Colonic mucosa (tissue), 4 donors: Measurements from ENCODE around the gene ABITRAM. TPM values are rescaled to one million over a fixed set of nuclear protein-coding genes. Genes with fewer than 3 reads are reported as not detected.
"Not testable (repeated sequence)": the region's sequence is repeated elsewhere in the genome, so short reads cannot be mapped to it uniquely, and the experiment has no call there.

Experiments used
- DNase-seq: peaks from one replicate; pipeline ENCODE4 v3.0.0-alpha.2; 2020
- H3K27ac ChIP-seq: fragments of 200-600 bp; one replicate; pipeline ENCODE4 v1.8.0; 2021
- H3K27me3 ChIP-seq: fragments of 200-600 bp; one replicate; pipeline ENCODE4 v1.8.0; 2021
- H3K36me3 ChIP-seq: fragments of 200-600 bp; one replicate; pipeline ENCODE4 v1.8.0; 2021
- H3K4me1 ChIP-seq: fragments of 200-600 bp; one replicate; pipeline ENCODE4 v1.8.0; 2021; ENCODE audit warnings: mild to moderate bottlenecking
- H3K4me3 ChIP-seq: fragments of 200-600 bp; one replicate; pipeline ENCODE4 v1.8.0; 2021
- H3K9ac ChIP-seq, 2 donors: one replicate each; pipeline ENCODE4 v1.7.0; 2013; ENCODE audit warnings: control low read depth in 2 of 2, low read depth in 2 of 2, low read length in 2 of 2
- H3K9me3 ChIP-seq: fragments of 200-600 bp; one replicate; pipeline ENCODE4 v1.8.0; 2021
- intact Hi-C: fragments of 100-400 bp; cut with DNase I; formaldehyde crosslinking; loops from one replicate; pipeline ENCODE4 v1.14.1; 2022
- total RNA-seq, 2 donors: library from RNA; stranded (reverse); fragmentation: NEBNext Ultra II Directional in 1 of 2; extraction: Animal tissue kit (Norgen Biotek cat#: 25700) in 1 of 2; gene quantifications; one replicate each; pipeline ENCODE4 v1.2.1, GENCODE V29; 2021
- TF ChIP-seq, protein P1 (sequence below): fragments of 200-600 bp; IDR thresholded peaks from one replicate; pipeline ENCODE4 v1.8.0; 2022; ENCODE audit warnings: antibody characterized with exemption, mild to moderate bottlenecking
- donor health status: healthy.
- donor health status: DM: no; HTN: no; CAD: no.
- donor health status: DM: no; HTN: no; CAD: no.

Gene ABITRAM
- total RNA-seq, 2 donors from 2014 or later, result 15.3 to 15.7 TPM

DNA sequence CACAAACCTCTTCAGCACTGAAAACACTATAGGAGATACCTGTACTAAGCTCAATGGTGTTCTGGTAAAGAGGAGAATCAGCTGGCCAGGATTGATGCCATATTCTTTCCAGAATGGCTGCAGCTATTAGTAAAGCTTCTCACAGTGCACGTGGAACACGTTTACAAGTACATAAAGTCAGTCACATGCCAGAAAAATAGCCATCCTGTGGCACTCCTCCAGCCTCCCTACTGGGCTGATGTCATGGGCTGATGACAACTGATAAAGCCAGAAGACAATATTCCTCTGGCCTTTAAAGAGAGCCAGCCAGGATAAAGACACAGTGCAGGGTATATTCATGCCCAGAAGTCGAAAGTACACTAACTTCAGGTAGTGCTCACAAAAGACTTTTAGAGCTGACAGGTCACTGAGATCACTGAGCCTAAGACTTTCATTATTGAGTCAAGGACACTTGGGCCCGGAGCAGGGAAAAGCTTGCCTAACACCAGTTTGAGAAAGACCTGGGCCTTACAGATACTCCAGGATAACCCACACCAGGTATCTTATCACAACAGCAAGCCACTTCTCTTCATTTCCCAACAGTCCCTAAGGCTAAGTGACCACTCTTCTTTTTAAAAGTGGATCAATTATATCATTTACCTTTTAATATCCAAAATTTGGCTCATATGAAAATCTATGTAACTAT is 29.4 kb downstream of the ABITRAM start:
- TF ChIP-seq, protein P1, sequence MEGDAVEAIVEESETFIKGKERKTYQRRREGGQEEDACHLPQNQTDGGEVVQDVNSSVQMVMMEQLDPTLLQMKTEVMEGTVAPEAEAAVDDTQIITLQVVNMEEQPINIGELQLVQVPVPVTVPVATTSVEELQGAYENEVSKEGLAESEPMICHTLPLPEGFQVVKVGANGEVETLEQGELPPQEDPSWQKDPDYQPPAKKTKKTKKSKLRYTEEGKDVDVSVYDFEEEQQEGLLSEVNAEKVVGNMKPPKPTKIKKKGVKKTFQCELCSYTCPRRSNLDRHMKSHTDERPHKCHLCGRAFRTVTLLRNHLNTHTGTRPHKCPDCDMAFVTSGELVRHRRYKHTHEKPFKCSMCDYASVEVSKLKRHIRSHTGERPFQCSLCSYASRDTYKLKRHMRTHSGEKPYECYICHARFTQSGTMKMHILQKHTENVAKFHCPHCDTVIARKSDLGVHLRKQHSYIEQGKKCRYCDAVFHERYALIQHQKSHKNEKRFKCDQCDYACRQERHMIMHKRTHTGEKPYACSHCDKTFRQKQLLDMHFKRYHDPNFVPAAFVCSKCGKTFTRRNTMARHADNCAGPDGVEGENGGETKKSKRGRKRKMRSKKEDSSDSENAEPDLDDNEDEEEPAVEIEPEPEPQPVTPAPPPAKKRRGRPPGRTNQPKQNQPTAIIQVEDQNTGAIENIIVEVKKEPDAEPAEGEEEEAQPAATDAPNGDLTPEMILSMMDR, result no peak
- no peaks in the 10 kb centered on the region for H3K36me3 ChIP-seq
- H3K9me3 ChIP-seq, result no peaks in the 10 kb centered on the region
- no peak overlapping the region for H3K27ac ChIP-seq
- DNase-seq, result no peak
- H3K4me1 ChIP-seq, result no peaks in the 10 kb centered on the region
- H3K27me3 ChIP-seq, result no peaks in the 10 kb centered on the region
- intact Hi-C loops, result no loop called here
- H3K4me3 ChIP-seq, result no peak overlapping the region
- no peak overlapping the region for H3K9ac ChIP-seq

DNA sequence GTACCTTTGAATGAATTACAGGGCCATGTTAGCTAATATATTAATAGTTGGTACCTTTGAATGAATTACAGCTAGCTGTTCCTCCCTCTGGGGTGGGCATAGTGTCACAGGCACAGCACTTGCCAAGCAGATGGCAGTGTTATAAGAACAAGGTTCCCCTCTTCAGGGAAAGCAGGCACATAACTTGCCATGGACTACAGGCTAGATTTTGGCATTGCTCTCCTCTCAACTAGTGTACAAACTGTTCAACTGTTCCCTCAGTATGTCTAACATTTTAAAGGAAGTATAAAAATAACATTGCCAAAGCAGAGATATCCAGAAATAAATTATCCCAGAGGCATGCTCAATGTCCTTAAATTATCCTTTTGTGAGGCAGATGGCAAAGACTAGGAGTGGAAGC is 33.7 kb downstream of the ABITRAM start:
- H3K27ac ChIP-seq, result no peak overlapping the region
- TF ChIP-seq, protein P1, result no peak
- H3K36me3 ChIP-seq, result no peaks in the 10 kb centered on the region
- no peaks in the 10 kb centered on the region for H3K4me1 ChIP-seq
- H3K27me3 ChIP-seq, result no peaks in the 10 kb centered on the region
- no peak overlapping the region for H3K4me3 ChIP-seq
- no peak overlapping the region for H3K9ac ChIP-seq
- DNase-seq, result no peak
- no peaks in the 10 kb centered on the region for H3K9me3 ChIP-seq
- intact Hi-C loops, result no loop called here

DNA sequence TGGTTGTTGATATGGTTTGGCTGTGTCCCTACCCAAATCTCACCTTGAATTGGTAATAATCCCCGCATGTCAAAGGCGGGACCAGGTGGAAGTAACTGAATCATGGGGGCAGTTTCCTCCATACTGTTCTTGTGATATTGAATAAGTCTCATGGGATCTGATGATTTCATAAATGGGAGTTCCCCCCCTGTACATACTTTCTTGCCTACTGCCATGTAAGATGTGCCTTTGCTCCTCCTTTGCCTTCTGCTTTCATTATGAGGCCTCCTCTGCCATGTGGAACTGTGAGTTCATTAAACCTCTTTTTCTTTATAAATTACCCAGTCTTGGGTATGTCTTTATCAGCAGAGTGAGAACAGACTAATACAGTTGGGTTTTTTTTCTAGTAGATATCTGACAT is 37.2 kb downstream of the ABITRAM start:
- H3K9me3 ChIP-seq, H3K27ac ChIP-seq, H3K4me3 ChIP-seq, H3K9ac ChIP-seq, H3K36me3 ChIP-seq, H3K27me3 ChIP-seq, intact Hi-C loops, H3K4me1 ChIP-seq, DNase-seq: not testable (repeated sequence)

DNA sequence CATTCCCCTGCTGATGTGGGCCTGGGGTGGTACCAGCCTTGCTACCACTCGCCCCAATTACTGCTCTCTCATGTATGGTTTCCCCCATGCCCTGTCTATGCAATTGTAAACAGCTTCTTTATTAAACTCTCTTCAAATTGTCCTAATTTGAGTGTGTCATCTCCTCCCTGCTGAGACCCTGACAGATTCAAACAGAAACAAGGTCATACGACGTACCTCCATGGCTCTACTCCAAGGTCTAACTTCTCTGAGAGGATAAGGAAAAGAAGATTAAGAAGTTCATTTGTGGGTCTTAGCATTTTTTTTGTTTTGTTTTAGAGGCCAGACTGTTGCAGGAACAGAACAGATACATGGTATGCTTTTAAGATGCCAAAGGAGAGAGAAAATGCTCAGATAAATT is 38.0 kb downstream of the ABITRAM start:
- Histone ChIP-seq H3K9ac (no peak overlapping the region), H3K27me3 (no peaks in the 10 kb centered on the region), H3K4me3 (no peak overlapping the region), H3K4me1 (no peaks in the 10 kb centered on the region), H3K9me3 (no peaks in the 10 kb centered on the region), H3K36me3 (no peaks in the 10 kb centered on the region), H3K27ac (no peak overlapping the region)
- no peak for DNase-seq
- TF ChIP-seq, protein P1, result no peak
- intact Hi-C loops, result no loop called here

DNA sequence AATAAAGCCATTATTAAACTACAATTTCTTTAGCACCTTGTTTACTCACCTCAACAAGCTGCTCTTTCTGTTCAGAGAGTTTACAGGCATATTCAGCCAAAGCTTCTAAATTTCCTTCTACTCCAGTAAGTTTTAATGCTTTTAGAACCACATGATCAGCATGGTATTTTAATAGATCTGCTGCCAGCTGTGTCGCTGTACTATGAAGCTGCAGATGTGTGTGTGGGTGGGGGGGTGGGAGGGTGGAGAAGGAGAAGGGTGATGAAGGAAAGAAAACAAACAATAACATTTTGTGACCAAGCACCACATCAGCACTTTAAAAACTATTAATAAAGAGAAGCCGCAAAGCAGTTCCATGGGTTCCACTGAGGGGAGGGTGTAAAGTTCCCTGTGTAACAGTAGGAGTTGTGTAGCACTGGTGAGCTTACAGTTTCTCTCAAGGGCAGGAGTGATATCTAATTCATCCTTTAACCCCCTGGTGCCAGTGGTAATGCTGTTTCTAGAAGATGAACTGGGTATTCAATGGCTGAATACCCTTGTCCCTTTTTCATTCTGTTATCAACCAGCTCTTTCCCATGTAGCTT is 38.5 kb downstream of the ABITRAM start:
- Histone ChIP-seq H3K9me3 (no peaks in the 10 kb centered on the region), H3K27ac (no peak overlapping the region), H3K36me3 (no peaks in the 10 kb centered on the region), H3K4me1 (no peaks in the 10 kb centered on the region), H3K27me3 (no peaks in the 10 kb centered on the region), H3K4me3 (no peak overlapping the region), H3K9ac (no peak overlapping the region)
- DNase-seq, result no peak
- intact Hi-C loops, result no loop called here
- TF ChIP-seq, protein P1, result no peak

DNA sequence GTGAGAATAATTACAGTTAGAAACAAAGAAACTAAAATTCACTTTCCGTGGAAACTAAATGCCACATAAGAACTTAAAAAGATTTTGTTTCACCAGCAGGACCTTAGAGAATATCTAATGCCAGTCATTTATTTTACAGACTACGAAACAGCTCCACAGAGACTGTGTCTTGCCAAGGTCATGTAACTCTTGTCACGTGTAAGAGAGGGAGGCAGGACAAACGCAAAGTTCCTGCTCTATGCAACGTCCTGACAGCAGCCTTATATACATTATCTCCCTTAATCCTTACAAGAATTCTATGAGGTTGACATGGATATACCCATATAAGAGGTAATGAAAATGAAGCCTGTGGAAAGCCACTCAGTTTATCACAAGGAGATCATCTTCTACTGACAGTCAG is 39.7 kb downstream of the ABITRAM start:
- intact Hi-C loops, result no loop called here
- Histone ChIP-seq H3K4me1 (no peaks in the 10 kb centered on the region), H3K9ac (no peak overlapping the region), H3K27ac (no peak overlapping the region), H3K36me3 (no peaks in the 10 kb centered on the region), H3K4me3 (no peak overlapping the region), H3K9me3 (no peaks in the 10 kb centered on the region), H3K27me3 (no peaks in the 10 kb centered on the region)
- no peak for DNase-seq
- TF ChIP-seq, protein P1, result no peak
